Liver (tissue), 9 donors: ENCODE measurements around the gene INSR. TPM values are rescaled to one million over a fixed set of nuclear protein-coding genes. Genes with fewer than 3 reads are reported as not detected.
A peak's percentile ranks its signal among the peaks of the same experiment; 100 is the strongest.

ENCODE experiments used
- DNase-seq: peaks from one replicate; pipeline ENCODE4 v3.0.0-alpha.2; 2017; ENCODE audit warnings: low spot score
- H3K27ac ChIP-seq, 2 donors: one replicate each; pipeline ENCODE4 v1.7.0; 2013; ENCODE audit warnings: inconsistent platforms in 2 of 2, low read length in 2 of 2, control low read depth in 1 of 2, low read depth in 1 of 2, mild to moderate bottlenecking in 1 of 2
- H3K27me3 ChIP-seq, 4 donors: one replicate each; pipeline versions ENCODE4 v1.6.1 to v1.7.0; 2013; ENCODE audit warnings: low read length in 3 of 4, inconsistent platforms in 1 of 4, mild to moderate bottlenecking in 1 of 4, moderate library complexity in 1 of 4; ENCODE audit not compliant: control insufficient read depth in 4 of 4, insufficient read depth in 4 of 4
- H3K36me3 ChIP-seq, 4 donors: one replicate each; pipeline versions ENCODE4 v1.6.1 to v1.7.0; 2013; ENCODE audit warnings: low read length in 3 of 4, mild to moderate bottlenecking in 3 of 4, low read depth in 1 of 4, moderate library complexity in 1 of 4; ENCODE audit not compliant: control insufficient read depth in 4 of 4, insufficient read depth in 3 of 4
- H3K4me1 ChIP-seq, 4 donors: one replicate each; pipeline versions ENCODE4 v1.6.1 to v1.7.0; 2013; ENCODE audit warnings: low read length in 3 of 4, mild to moderate bottlenecking in 3 of 4, moderate library complexity in 1 of 4; ENCODE audit not compliant: control insufficient read depth in 4 of 4, insufficient read depth in 4 of 4
- H3K4me3 ChIP-seq, 3 donors: one replicate each; pipeline versions ENCODE4 v1.6.1 to v1.7.0; 2013; ENCODE audit warnings: low read length in 3 of 3, control low read depth in 1 of 3, low read depth in 1 of 3, mild to moderate bottlenecking in 1 of 3
- H3K9ac ChIP-seq, 2 donors: one replicate each; pipeline ENCODE4 v1.7.0; 2013; ENCODE audit warnings: low read length in 2 of 2, mild to moderate bottlenecking in 2 of 2, moderate library complexity in 2 of 2, control low read depth in 1 of 2, low read depth in 1 of 2
- H3K9me3 ChIP-seq, 4 donors: one replicate each; pipeline versions ENCODE4 v1.6.1 to v1.7.0; 2013; ENCODE audit warnings: low read length in 3 of 4; ENCODE audit not compliant: control insufficient read depth in 4 of 4
- ATF3 ChIP-seq: IDR thresholded peaks from 2 replicates; pipeline ENCODE4 v1.6.1; 2016; ENCODE audit warnings: antibody characterized with exemption
- CTCF ChIP-seq: fragments of 150-350 bp; IDR thresholded peaks from 2 replicates; pipeline ENCODE4 v1.5.1; 2017; ENCODE audit warnings: improper control_type of control experiment, low read depth, low read length; ENCODE audit not compliant: missing input control
- EGR1 ChIP-seq, 2 donors: IDR thresholded peaks; 2 replicates each; pipeline ENCODE4 v1.6.1; 2016 to 2018; ENCODE audit warnings: antibody characterized with exemption in 2 of 2, low read depth in 2 of 2
- FOXA1 ChIP-seq: IDR thresholded peaks from 2 replicates; pipeline ENCODE4 v1.6.1; 2016; ENCODE audit warnings: antibody characterized with exemption
- FOXA2 ChIP-seq: IDR thresholded peaks from 2 replicates; pipeline ENCODE4 v1.6.1; 2016; ENCODE audit warnings: antibody characterized with exemption
- GABPA ChIP-seq, 2 donors: IDR thresholded peaks in 1 of 2; conservative IDR thresholded peaks in 1 of 2; 2 replicates each; pipeline ENCODE4 v1.6.1; 2016; ENCODE audit warnings: antibody characterized with exemption in 2 of 2, mild to moderate bottlenecking in 1 of 2, moderate library complexity in 1 of 2
- HNF4A ChIP-seq, 2 donors: conservative IDR thresholded peaks; 2 replicates each; pipeline ENCODE4 v1.6.1; 2016; ENCODE audit warnings: antibody characterized with exemption in 2 of 2, mild to moderate bottlenecking in 2 of 2
- HNF4G ChIP-seq: IDR thresholded peaks from 2 replicates; pipeline ENCODE4 v1.6.1; 2016; ENCODE audit warnings: antibody characterized with exemption
- JUND ChIP-seq, 2 donors: IDR thresholded peaks; 2 replicates each; pipeline ENCODE4 v1.6.1; 2016; ENCODE audit warnings: antibody characterized with exemption in 2 of 2
- MAX ChIP-seq: IDR thresholded peaks from 2 replicates; pipeline ENCODE4 v1.6.1; 2016; ENCODE audit warnings: antibody characterized with exemption
- NR2F2 ChIP-seq: IDR thresholded peaks from 2 replicates; pipeline ENCODE4 v1.6.1; 2016; ENCODE audit warnings: antibody characterized with exemption
- RAD21 ChIP-seq, 2 donors: IDR thresholded peaks; 2 replicates each; pipeline ENCODE4 v1.6.1; 2016; ENCODE audit warnings: antibody characterized with exemption in 2 of 2, mild to moderate bottlenecking in 2 of 2
- REST ChIP-seq: IDR thresholded peaks from 2 replicates; pipeline ENCODE4 v1.6.1; 2016; ENCODE audit warnings: antibody characterized with exemption, mild to moderate bottlenecking
- RXRA ChIP-seq, 2 donors: IDR thresholded peaks; 2 replicates each; pipeline ENCODE4 v1.6.1; 2017 to 2018; ENCODE audit warnings: antibody characterized with exemption in 2 of 2, mild to moderate bottlenecking in 1 of 2
- SP1 ChIP-seq: IDR thresholded peaks from 2 replicates; pipeline ENCODE4 v1.6.1; 2018; ENCODE audit warnings: antibody characterized with exemption, mild to moderate bottlenecking
- TAF1 ChIP-seq: conservative IDR thresholded peaks from 2 replicates; pipeline ENCODE4 v1.6.1; 2016; ENCODE audit warnings: antibody characterized with exemption, mild to moderate bottlenecking
- YY1 ChIP-seq: IDR thresholded peaks from 2 replicates; pipeline ENCODE4 v1.6.1; 2016; ENCODE audit warnings: antibody characterized with exemption, mild to moderate bottlenecking
- ZBTB33 ChIP-seq: IDR thresholded peaks from 2 replicates; pipeline ENCODE4 v1.6.1; 2016; ENCODE audit warnings: antibody characterized with exemption
- WGBS: extraction: QIAGEN DNeasy Blood & Tissue Kit; methylation state at CpG from one replicate; pipeline ENCODE4 v1.1.7; 2013; 5-methylcytosine and 5-hydroxymethylcytosine counted together
- polyA plus RNA-seq, 2 donors: library from polyadenylated mRNA; stranded (reverse) in 1 of 2; unstranded in 1 of 2; fragments of 200-250 nt in 1 of 2; fragments of >200 nt in 1 of 2; fragmentation: Nextera tagmentation in 1 of 2; extraction: Ambion mirVana in 1 of 2; gene quantifications; one replicate each; pipeline versions ENCODE4 v1.2.1 to v1.2.3, GENCODE V29; 2013 to 2015
- total RNA-seq, 2 donors: library from RNA; depleted of rRNA; stranded (reverse); fragments of >200 nt; gene quantifications; one replicate each; pipeline ENCODE4 v1.2.3, GENCODE V29; 2014
- donor health status: healthy.
- donor health status: healthy.
- donor health status: healthy.
- donor health status: healthy.
- donor health status: healthy.

INSR gene
- total and polyA plus RNA-seq, 4 donors, result 16.5 to 97.5 (median 50.8) TPM

GRCh38 chr19:7266832-7267231, 27.4 kb downstream of the INSR start:
- peaks cover 0 to 12% (median 7%) of the 10 kb centered on the region in 4 donors for H3K4me1 ChIP-seq
- no peak for DNase-seq
- H3K4me3 ChIP-seq, result no peak overlapping the region
- H3K36me3 ChIP-seq, result peaks cover 5 to 15% (median 8%) of the 10 kb centered on the region in 4 donors
- TF ChIP-seq CTCF (no peak), NR2F2 (no peak), SP1 (no peak), FOXA1 (no peak), YY1 (no peak), ATF3 (no peak), RAD21 (IDR thresholded peaks at IDR 0.05) (no peak), HNF4A (conservative IDR thresholded peaks at IDR 0.05) (no peak)
- no peaks in the 10 kb centered on the region for H3K9me3 ChIP-seq
- peak overlapping the region; percentile 22 to 80 for H3K27ac ChIP-seq
- 95% methylated on average over 7 of the region's 7 CpGs for WGBS
- no peaks in the 10 kb centered on the region for H3K27me3 ChIP-seq
- H3K9ac ChIP-seq, result no peak overlapping the region

GRCh38 chr19:7265963-7266362, 28.3 kb downstream of the INSR start:
- Histone ChIP-seq H3K27ac (peak overlapping the region; percentile 22 to 80), H3K4me3 (no peak overlapping the region), H3K36me3 (peaks cover 5 to 15% (median 8%) of the 10 kb centered on the region in 4 donors), H3K4me1 (peaks cover 3 to 12% (median 7%) of the 10 kb centered on the region in 4 donors), H3K27me3 (no peaks in the 10 kb centered on the region), H3K9me3 (no peaks in the 10 kb centered on the region), H3K9ac (no peak overlapping the region)
- WGBS, result 15% methylated on average over 5 of the region's 5 CpGs
- no peak for DNase-seq
- TF ChIP-seq YY1 (no peak), FOXA2 (no peak), HNF4A (conservative IDR thresholded peaks at IDR 0.05) (peak; percentile 44 to 53), CTCF (no peak), NR2F2 (no peak), MAX (no peak), SP1 (peak; percentile 29), HNF4G (no peak), GABPA (IDR thresholded peaks at IDR 0.05 in 1 of 2, conservative IDR thresholded peaks at IDR 0.05 in 1 of 2) (no peak), REST (no peak), ATF3 (no peak), FOXA1 (no peak), RAD21 (IDR thresholded peaks at IDR 0.05) (peak; percentile 13 to 22), JUND (IDR thresholded peaks at IDR 0.05) (peak in 1 of 2 donors; percentile 42), TAF1 (no peak), RXRA (IDR thresholded peaks at IDR 0.05) (peak; percentile 53 to 67), ZBTB33 (peak; percentile 18), EGR1 (IDR thresholded peaks at IDR 0.05; ENCODE audit: low read depth in 2 of 2) (no peak)
